Measurements from ENCODE around the gene TTC28. TPM values are rescaled to one million over a fixed set of nuclear protein-coding genes. Genes with fewer than 3 reads are reported as not detected.
A peak's percentile ranks its signal among the peaks of the same experiment; 100 is the strongest.

TTC28 gene
- total RNA-seq, 1 experiment from 2014 or later = not detected

GRCh38 chr22:28440592-28441390 lies 238.8 kb downstream of the TTC28 start:
- ChIA-PET CTCF (interaction anchor here (1.2 kb wide), 1 partner anchor 389 kb away, joined by 4 read pairs; no protein-coding TSS in a partner anchor), POLR2A (no interaction called here)
- Mint-ChIP-seq H3K4me3 (ENCODE audit: unreplicated experiment) (no peak overlapping the region), H3K36me3 (ENCODE audit: insufficient read depth, unreplicated experiment) (no peaks in the 10 kb centered on the region), H3K27me3 (ENCODE audit: insufficient read depth, unreplicated experiment) (peaks cover 52% of the 10 kb centered on the region), H3K27ac (ENCODE audit: low read depth, unreplicated experiment) (no peak overlapping the region), H3K9me3 (ENCODE audit: unreplicated experiment) (no peaks in the 10 kb centered on the region), H3K4me1 (ENCODE audit: insufficient read depth, unreplicated experiment) (no peaks in the 10 kb centered on the region)
- no peak for TF ChIP-seq CTCF (IDR thresholded peaks at IDR 0.05; ENCODE audit: unreplicated experiment)
- no peak for DNase-seq (ENCODE audit: unreplicated experiment)
- intact Hi-C loops (cut with micrococcal nuclease) = loop anchor here (10.0 kb wide), 1 partner anchor 386 kb away; no protein-coding TSS in a partner anchor
- no TSS peak for BruUV-seq (replicated peaks)

GRCh38 chr22:28438183-28438768 lies 241.4 kb downstream of the TTC28 start:
- ChIA-PET POLR2A (no interaction called here), CTCF (no interaction called here)
- TF ChIP-seq CTCF (IDR thresholded peaks at IDR 0.05; ENCODE audit: unreplicated experiment) = no peak
- no peaks in the 10 kb centered on the region for H3K36me3 Mint-ChIP-seq (ENCODE audit: insufficient read depth, unreplicated experiment)
- H3K4me3 Mint-ChIP-seq (ENCODE audit: unreplicated experiment) = no peak overlapping the region
- peaks cover 56% of the 10 kb centered on the region for H3K27me3 Mint-ChIP-seq (ENCODE audit: insufficient read depth, unreplicated experiment)
- H3K27ac Mint-ChIP-seq (ENCODE audit: low read depth, unreplicated experiment) = no peak overlapping the region
- no peaks in the 10 kb centered on the region for H3K9me3 Mint-ChIP-seq (ENCODE audit: unreplicated experiment)
- DNase-seq (ENCODE audit: unreplicated experiment) = no peak
- no peaks in the 10 kb centered on the region for H3K4me1 Mint-ChIP-seq (ENCODE audit: insufficient read depth, unreplicated experiment)
- intact Hi-C loops (cut with micrococcal nuclease) = no loop called here
- no TSS peak for BruUV-seq (replicated peaks)

GRCh38 chr22:28435982-28436381 lies 243.7 kb downstream of the TTC28 start:
- TF ChIP-seq CTCF (IDR thresholded peaks at IDR 0.05; ENCODE audit: unreplicated experiment) = no peak
- ChIA-PET POLR2A (no interaction called here), CTCF (interaction anchor here (0.9 kb wide), 1 partner anchor 385 kb away, joined by 3 read pairs; no protein-coding TSS in a partner anchor)
- Mint-ChIP-seq H3K36me3 (ENCODE audit: insufficient read depth, unreplicated experiment) (no peaks in the 10 kb centered on the region), H3K27me3 (ENCODE audit: insufficient read depth, unreplicated experiment) (peaks cover 66% of the 10 kb centered on the region), H3K4me3 (ENCODE audit: unreplicated experiment) (no peak overlapping the region), H3K27ac (ENCODE audit: low read depth, unreplicated experiment) (no peak overlapping the region), H3K4me1 (ENCODE audit: insufficient read depth, unreplicated experiment) (no peaks in the 10 kb centered on the region), H3K9me3 (ENCODE audit: unreplicated experiment) (no peaks in the 10 kb centered on the region)
- intact Hi-C loops (cut with micrococcal nuclease) = no loop called here
- BruUV-seq (replicated peaks) = no TSS peak
- no peak for DNase-seq (ENCODE audit: unreplicated experiment)

GRCh38 chr22:28435140-28435768 lies 244.4 kb downstream of the TTC28 start:
- Mint-ChIP-seq H3K36me3 (ENCODE audit: insufficient read depth, unreplicated experiment) (no peaks in the 10 kb centered on the region), H3K27ac (ENCODE audit: low read depth, unreplicated experiment) (no peak overlapping the region), H3K27me3 (ENCODE audit: insufficient read depth, unreplicated experiment) (peaks cover 73% of the 10 kb centered on the region), H3K4me1 (ENCODE audit: insufficient read depth, unreplicated experiment) (no peaks in the 10 kb centered on the region), H3K4me3 (ENCODE audit: unreplicated experiment) (no peak overlapping the region), H3K9me3 (ENCODE audit: unreplicated experiment) (no peaks in the 10 kb centered on the region)
- BruUV-seq (replicated peaks) = no TSS peak
- ChIA-PET CTCF (interaction anchor here (0.6 to 0.9 kb wide), 3 partner anchors 40 to 414 kb away, joined by 3 read pairs; no protein-coding TSS in a partner anchor), POLR2A (no interaction called here)
- DNase-seq (ENCODE audit: unreplicated experiment) = peak; percentile 50
- intact Hi-C loops (cut with micrococcal nuclease) = no loop called here
- TF ChIP-seq CTCF (IDR thresholded peaks at IDR 0.05; ENCODE audit: unreplicated experiment) = no peak
